ENCODE data around the gene CNDP1. TPM values are rescaled to one million over a fixed set of nuclear protein-coding genes. Genes with fewer than 3 reads are reported as not detected.
"Not testable (repeated sequence)": the region's sequence is repeated elsewhere in the genome, so short reads cannot be mapped to it uniquely, and the experiment has no call there.

CNDP1 gene
- polyA plus RNA-seq, 3 donors: 0.78 to 2.6 (median 2.0) TPM

DNA sequence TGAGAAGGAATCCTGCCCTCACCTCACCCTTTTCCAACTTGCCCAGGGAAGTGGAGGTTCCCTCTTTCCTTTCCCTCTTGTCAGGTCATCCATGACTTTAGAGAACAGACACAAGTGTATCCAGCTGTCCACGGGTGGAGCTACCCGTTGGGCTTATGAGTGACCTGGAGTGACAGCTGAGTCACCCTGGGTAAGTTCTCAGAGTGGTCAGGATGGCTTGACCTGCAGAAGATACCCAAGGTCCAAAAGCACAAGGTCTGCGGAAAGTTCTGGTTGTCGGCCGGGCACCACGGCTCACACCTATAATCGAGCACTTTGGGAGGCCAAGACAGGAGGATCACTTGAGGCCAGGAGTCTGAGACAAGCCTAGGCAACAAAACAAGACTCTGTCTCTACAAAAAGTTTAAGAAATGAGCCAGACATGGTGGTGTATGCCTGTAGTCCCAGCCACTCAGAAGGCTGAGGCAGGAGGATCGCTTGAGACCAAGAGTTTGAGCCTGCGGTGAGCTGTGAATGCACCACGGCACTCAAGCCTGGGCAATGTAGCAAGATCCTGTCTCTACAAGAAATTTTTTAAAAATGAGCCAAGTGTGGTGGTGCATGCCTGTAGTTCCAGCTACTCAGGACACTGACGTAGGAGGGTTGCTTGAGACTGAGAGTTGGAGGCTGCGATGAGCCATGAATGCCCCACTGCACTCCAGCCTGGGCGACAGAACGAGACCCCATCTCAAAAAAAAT, 14.0 kb upstream of the CNDP1 start:
- DNase-seq: no peak

- no peak for DNase-seq
Measured at GRCh38 chr18:74521068-74521725, 13.1 kb upstream of the CNDP1 start.

- no peak for DNase-seq
Measured at GRCh38 chr18:74522635-74523548, 11.4 kb upstream of the CNDP1 start.

DNA sequence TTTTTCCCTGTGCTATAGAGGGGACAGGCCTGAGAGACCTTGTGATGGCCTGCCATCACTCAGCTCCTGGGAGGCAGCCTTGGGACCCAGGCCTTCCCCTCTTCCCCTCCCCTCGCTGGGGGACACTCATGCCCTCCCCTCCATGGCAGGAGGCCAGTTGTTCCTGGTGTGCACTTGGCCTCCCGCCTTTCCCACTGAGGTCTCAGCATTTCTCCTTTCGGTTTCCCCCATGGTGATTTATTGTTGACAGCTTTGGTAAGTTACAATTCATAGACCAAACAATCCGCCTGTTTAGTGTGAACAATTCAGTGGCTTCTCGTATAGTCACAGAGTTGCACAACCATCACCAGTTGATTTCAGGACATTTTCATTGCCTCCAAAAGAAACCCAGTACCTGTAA, 10.2 kb upstream of the CNDP1 start:
- peak; percentile 64 for DNase-seq

GRCh38 chr18:74524915-74525314, 9.4 kb upstream of the CNDP1 start:
- not testable (repeated sequence) for DNase-seq

GRCh38 chr18:74525741-74526140, 8.6 kb upstream of the CNDP1 start:
- no peak for DNase-seq

DNA sequence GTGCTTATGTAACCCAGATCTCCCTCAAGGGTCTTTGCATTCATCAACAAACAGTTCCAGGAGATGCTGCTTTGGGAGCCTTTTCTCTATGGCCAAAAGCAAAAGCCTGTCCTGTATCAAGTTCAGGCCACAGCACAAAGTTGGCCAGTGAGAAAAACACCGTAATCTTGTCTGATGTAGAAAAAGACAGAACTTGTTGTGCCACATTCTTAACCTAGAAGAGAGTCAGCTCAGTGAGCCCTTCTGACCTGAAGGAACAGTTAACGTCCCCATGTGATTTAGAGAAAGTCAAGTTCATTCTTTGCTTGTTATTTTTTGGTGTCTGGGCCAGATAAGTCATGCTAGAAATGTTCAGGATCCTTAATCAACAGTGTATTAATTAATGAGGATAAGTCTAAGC, 7.8 kb upstream of the CNDP1 start:
- DNase-seq: no peak

GRCh38 chr18:74528478-74528877, 5.8 kb upstream of the CNDP1 start:
- DNase-seq: no peak

GRCh38 chr18:74528913-74529312, 5.4 kb upstream of the CNDP1 start:
- no peak for DNase-seq

GRCh38 chr18:74529378-74529777, 4.9 kb upstream of the CNDP1 start:
- no peak for DNase-seq

- no peak for DNase-seq
Measured at GRCh38 chr18:74529811-74530583, 4.3 kb upstream of the CNDP1 start.

GRCh38 chr18:74530584-74530862, 3.8 kb upstream of the CNDP1 start:
- no peak for DNase-seq

DNA sequence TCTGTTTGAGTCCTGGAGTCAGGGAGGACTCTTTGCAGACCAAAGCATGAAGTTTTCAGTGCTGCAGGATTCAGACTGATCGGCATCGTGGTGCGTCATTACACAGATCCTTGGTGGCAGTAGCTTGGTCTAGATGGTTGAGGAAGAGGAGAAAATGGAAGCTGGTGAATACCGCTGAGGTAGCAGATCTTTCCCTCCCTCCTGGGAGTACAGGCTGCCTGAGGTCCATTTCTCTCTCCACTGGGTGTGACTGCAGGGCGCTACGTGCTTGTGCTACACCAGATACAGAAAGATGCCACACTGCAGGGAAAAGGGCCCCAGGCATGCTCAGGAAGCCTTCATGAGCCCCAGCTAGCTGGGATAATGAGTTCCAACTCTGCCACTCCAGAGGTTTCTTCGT, 3.3 kb upstream of the CNDP1 start:
- no peak for DNase-seq

DNA sequence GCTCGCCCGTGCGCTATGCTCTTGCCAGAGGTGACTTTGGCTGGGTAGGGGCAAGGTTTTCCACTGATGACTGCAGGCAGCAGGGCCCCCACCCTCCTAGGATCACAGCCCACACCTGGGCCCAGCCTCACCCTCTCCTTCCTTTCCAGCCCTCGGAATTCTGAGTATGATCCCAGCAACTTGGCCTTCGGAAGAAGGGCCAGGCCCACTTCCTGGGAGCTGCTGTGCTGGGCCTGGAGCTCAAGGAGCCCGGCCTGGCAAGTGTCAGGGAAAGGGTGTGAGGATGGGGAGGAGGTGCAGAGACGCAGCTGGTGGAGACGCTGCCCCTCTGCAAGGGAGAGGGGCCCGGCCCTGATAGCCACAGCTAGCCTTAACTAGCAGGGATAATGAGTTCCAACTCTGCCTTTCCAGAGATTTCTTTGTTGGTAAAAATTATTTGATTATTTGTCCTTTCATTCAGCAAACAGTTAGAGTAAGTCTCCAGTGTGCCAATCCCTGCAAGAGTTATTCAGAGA, 1.7 kb upstream of the CNDP1 start:
- no peak for DNase-seq

GRCh38 chr18:74533666-74534065, 634 bp upstream of the CNDP1 start:
- DNase-seq: no peak

DNA sequence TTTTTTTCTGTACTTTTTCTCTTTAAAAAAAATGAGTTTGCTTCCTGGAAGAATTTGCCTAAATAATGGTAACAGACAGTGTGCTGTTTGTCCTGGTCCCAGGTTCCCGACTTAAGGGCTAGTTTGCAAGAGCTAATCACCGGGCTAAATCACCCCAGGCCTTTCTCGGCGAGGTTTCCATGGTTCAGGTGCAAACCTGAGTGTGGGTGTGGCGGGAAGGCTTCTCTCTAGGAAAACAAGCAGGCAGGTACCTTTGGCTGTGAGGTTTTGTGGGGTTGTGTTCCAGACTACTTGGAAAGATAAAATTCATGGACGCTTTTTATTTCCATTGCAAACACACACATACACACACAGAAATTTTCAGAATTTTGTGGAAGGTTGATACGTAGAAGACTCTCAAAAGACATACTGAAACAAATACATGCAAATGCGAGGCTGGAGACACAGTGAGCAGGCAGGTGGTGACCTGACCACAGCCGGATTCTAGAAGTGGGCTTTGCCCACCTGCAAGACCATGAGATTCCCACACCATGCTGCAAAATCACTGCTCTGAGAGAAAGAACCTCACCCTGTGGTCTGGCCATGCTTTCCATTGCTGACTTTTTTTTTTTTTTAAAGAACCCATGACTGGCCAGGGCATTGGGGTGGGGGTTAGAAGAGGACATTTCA, 815 bp downstream of the CNDP1 start:
- no peak for DNase-seq

DNA sequence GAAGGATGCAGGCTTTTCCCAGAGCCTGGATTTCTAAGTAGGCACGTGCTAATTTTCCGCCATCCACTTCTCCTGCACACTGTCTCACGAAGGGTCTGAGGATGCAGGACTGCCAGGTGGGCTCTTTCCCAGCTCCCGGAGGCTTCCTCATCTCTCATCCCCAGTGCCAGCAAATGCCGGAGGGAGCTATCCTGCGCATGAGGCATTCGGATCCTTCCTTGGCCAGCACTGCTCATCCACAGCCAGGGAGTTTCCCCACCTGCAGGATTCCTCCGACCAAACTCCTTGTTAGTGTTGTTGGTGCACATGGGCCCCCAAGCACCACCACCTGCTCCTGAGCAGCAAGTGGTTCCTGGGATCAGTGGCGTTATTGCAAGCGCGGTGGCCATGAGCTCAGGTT, 5.0 kb downstream of the CNDP1 start:
- no peak for DNase-seq

DNA sequence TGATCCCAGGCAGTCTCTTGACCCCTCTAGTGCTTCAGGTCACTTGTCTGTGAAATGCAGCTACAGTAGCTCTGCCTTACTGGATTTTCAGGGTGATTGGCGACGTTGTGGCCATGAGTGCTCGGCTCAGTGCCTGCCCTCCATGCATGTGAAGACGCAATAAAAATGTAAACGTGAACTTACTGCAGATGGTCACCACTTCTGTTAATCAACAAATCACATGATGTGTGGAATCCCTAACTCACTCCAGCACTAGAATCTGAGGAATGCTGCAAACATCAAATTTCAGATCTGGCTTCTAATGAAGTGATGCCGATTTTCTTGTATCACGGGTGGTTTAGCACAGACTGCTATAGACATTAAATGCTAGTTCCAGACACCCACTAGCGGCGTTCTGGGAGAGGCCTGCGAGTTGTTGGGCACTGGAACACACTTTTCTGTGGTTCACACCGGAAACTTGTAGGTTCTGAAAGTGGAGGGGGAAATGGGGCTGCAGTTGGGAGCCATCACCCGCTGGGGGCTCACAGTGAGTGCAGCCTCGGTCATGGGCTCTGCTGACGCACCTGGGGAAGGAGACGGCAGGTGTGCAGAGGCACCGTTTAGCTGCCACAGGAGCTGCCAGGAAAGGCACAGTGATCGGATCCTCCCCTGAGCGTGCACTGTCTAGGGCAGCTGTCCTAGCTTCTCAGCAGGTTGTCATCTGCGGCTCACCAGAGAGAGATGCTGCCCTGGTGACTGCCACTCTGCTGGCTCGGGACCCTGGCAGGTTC, 6.5 kb downstream of the CNDP1 start:
- DNase-seq: peak; percentile 21

- DNase-seq: no peak
Measured at GRCh38 chr18:74541703-74542555, 7.6 kb downstream of the CNDP1 start.

GRCh38 chr18:74544898-74545297, 10.6 kb downstream of the CNDP1 start:
- DNase-seq: no peak

Data from renal pelvis (tissue), 4 donors.